KOPT-K1 (cell line): Measurements from ENCODE around the gene ALOX15.
"Not testable (repeated sequence)": the region's sequence is repeated elsewhere in the genome, so short reads cannot be mapped to it uniquely, and the experiment has no call there.

Source experiments
- H3K27ac ChIP-seq: fragments of 200-600 bp; sonication (generic); 2 replicates; pipeline ENCODE4 v1.5.1; 2016; ENCODE audit warnings: antibody characterized with exemption, mild to moderate bottlenecking, low read depth, low read length; ENCODE audit not compliant: poor library complexity, severe bottlenecking
- H3K36me3 ChIP-seq: fragments of 200-600 bp; sonication (generic); 2 replicates; pipeline ENCODE4 v1.5.1; 2017; ENCODE audit warnings: antibody characterized with exemption, mild to moderate bottlenecking, low read length, moderate library complexity; ENCODE audit not compliant: insufficient read depth
- H3K9me3 ChIP-seq: fragments of 200-600 bp; sonication (generic); 2 replicates; pipeline ENCODE4 v1.5.1; 2017; ENCODE audit warnings: antibody characterized with exemption, low read length, mild to moderate bottlenecking; ENCODE audit not compliant: insufficient read depth, poor library complexity, severe bottlenecking

The ALOX15 gene

GRCh38 chr17:4610656-4611055 is 30.8 kb downstream of the ALOX15 start:
- Histone ChIP-seq H3K36me3 (no peaks in the 10 kb centered on the region), H3K27ac (no peak overlapping the region), H3K9me3 (no peaks in the 10 kb centered on the region)

DNA sequence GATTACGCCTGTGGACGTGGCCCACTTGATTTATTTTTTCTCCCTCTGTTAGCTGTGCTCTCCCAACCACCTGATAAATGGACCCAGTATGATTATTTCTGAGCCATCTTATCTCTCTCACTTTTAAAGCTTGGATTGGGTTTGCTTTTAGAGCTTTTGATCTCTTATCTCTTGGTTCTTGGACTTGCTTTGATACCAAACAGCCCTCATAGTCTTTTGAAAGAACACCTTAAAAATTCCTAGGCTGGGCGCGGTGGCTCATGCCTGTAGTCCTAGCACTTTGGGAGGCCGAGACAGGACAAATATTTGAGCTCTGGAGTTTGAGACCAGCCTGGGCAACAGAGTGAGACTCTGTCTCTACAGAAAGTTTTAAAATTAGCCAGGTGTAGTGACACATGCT is 31.3 kb downstream of the ALOX15 start:
- Histone ChIP-seq H3K27ac (no peak overlapping the region), H3K36me3 (no peaks in the 10 kb centered on the region), H3K9me3 (no peaks in the 10 kb centered on the region)

DNA sequence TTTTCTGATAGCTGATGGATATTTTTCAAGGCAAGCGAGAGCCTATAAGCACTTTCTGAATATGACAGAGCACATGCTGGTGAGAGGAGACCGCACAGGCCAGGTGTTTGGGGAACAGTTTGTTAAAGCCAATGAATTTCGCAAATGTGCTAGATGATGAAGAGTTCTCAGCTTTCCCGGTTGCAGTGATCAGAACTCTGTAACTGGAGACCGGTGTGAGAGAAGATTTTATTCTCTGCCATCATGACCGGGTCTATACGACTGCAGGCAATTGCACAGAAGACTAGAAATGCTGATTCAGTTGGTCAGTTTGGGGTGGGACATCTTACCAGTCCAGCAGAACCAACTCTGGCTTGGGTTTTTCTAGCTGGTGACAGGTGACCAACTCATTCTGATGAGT is 31.7 kb downstream of the ALOX15 start:
- Histone ChIP-seq H3K36me3 (no peaks in the 10 kb centered on the region), H3K27ac (no peak overlapping the region), H3K9me3 (no peaks in the 10 kb centered on the region)

- H3K9me3 ChIP-seq, result no peaks in the 10 kb centered on the region
- no peaks in the 10 kb centered on the region for H3K36me3 ChIP-seq
- H3K27ac ChIP-seq, result no peak overlapping the region
Observed at GRCh38 chr17:4607773-4608187, 33.7 kb downstream of the ALOX15 start.

- H3K9me3 ChIP-seq, result no peaks in the 10 kb centered on the region
- no peaks in the 10 kb centered on the region for H3K36me3 ChIP-seq
- no peak overlapping the region for H3K27ac ChIP-seq
Observed at GRCh38 chr17:4607261-4607741, 34.2 kb downstream of the ALOX15 start.

GRCh38 chr17:4605826-4606225 is 35.7 kb downstream of the ALOX15 start:
- Histone ChIP-seq H3K27ac (no peak overlapping the region), H3K9me3 (no peaks in the 10 kb centered on the region), H3K36me3 (no peaks in the 10 kb centered on the region)

DNA sequence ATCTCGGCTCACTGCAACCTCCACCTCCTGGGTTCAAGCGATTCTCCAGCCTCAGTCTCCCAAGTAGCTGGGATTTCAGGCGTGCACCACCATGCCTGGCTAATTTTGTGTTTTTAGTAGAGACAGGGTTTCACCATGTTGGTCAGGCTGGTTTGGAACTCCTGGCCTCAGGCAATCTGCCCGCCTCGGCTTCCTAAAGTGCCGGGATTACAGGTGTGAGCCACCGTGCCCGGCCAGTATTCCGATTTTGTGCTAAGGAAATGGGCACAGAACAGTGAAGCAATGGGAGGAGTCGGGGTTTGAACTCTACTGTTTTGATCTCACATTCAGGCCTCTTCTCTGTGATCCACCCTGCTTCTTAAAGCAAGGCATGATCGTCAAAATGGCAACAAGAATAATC is 36.7 kb downstream of the ALOX15 start:
- not testable (repeated sequence) for H3K27ac ChIP-seq, H3K9me3 ChIP-seq, H3K36me3 ChIP-seq

DNA sequence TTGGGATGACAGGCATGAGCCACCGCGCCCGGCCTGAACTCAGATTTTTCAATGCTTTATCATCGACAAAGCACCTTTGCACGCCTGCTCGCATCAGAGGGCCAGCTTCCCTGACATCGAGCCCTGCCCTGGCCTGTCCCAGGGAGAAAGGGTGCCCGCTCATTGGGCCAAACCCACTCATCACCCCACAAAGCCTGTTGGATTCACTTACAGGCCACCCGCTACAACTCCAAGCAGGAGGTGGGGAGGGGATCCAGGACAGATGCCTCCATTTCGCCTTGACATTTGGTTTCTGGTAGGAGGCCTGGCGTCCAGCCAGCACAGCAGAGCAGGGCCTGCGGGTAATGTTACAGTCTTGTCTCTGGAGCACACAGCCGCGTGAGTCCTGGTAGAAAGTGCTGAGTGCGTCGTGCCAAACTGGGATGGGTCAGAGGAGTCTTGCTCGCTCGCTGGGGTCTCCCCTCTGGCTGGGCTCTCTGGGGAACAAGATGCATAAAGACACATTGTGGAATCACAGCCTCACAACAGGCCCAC is 37.3 kb downstream of the ALOX15 start:
- no peaks in the 10 kb centered on the region for H3K36me3 ChIP-seq
- no peak overlapping the region for H3K27ac ChIP-seq
- H3K9me3 ChIP-seq, result no peaks in the 10 kb centered on the region

DNA sequence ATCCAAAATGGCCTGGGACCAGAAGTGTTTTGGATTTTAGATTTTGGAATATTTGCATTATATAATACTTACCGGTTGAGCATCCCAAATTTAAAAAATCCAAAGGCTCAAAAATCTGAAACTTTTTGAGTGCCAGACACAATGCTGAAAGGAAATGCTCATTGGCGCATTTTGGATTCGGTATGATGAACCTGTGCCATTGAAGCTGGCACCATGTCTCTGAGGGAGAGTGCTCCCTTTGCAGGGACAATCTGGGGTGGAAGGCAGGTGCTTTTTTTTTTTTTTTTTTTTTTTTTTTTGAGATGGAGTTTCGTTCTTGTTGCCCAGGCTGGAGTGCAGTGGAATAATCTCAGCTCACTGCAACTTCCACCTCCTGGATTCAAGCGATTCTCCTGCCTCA is 39.4 kb downstream of the ALOX15 start:
- no peaks in the 10 kb centered on the region for H3K36me3 ChIP-seq
- H3K9me3 ChIP-seq, result no peaks in the 10 kb centered on the region
- no peak overlapping the region for H3K27ac ChIP-seq

GRCh38 chr17:4601326-4601725 is 40.2 kb downstream of the ALOX15 start:
- Histone ChIP-seq H3K9me3 (no peaks in the 10 kb centered on the region), H3K36me3 (no peaks in the 10 kb centered on the region), H3K27ac (no peak overlapping the region)

- no peak overlapping the region for H3K27ac ChIP-seq
- no peaks in the 10 kb centered on the region for H3K36me3 ChIP-seq
- no peaks in the 10 kb centered on the region for H3K9me3 ChIP-seq
Observed at GRCh38 chr17:4600563-4600962, 40.9 kb downstream of the ALOX15 start.

DNA sequence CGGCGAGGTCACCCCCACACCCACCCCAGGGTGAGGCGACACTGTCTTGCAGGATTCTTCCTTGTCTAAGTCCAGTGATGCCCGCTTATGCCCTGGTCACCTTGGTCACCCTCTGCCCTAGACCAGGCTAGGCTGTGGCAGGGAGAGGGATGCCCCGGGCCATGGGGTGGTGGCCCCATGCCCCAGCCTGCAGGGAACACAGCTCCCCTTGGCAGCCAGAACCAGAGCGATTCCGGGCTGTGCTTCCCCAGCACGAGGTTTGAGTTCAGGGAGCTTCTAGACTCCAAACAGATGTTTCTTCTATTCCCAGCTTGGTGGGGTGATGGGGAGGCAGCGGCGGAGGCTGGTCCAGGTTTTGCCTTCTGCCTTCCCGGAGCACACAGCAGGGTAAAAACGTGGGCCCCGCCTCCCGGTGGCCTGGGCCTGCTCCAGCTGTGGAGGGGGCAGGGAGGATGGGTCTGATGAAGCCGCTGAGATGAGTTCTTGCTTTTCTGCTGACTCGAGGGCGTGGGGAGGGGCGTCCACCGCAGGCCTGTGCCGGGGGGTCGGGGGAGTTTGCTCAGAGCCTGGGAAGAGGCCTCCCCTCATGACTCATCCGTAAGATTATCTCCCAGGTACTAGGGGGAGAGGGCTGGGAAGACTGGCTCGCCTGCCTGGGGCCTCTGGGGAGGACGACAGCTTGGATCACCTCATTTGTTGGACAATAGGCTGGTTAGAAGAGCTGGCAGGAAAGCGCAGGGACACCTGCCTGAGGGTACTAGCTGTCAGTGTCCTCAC is 41.8 kb downstream of the ALOX15 start:
- no peaks in the 10 kb centered on the region for H3K36me3 ChIP-seq
- no peaks in the 10 kb centered on the region for H3K9me3 ChIP-seq
- H3K27ac ChIP-seq, result no peak overlapping the region

- H3K27ac ChIP-seq, result no peak overlapping the region
- no peaks in the 10 kb centered on the region for H3K9me3 ChIP-seq
- no peaks in the 10 kb centered on the region for H3K36me3 ChIP-seq
Observed at GRCh38 chr17:4598776-4599504, 42.5 kb downstream of the ALOX15 start.

- no peaks in the 10 kb centered on the region for H3K36me3 ChIP-seq
- no peak overlapping the region for H3K27ac ChIP-seq
Observed at GRCh38 chr17:4597975-4598374, 43.5 kb downstream of the ALOX15 start.

GRCh38 chr17:4596636-4597380 is 44.7 kb downstream of the ALOX15 start:
- H3K9me3 ChIP-seq, result no peaks in the 10 kb centered on the region
- no peak overlapping the region for H3K27ac ChIP-seq
- no peaks in the 10 kb centered on the region for H3K36me3 ChIP-seq

More at GRCh38 chr17:4597975-4598374, 43.5 kb downstream of the ALOX15 start:
- no peaks in the 10 kb centered on the region for H3K9me3 ChIP-seq
